Psoas muscle (tissue), 8 donors: ENCODE data around the gene GRPR. TPM values are rescaled to one million over a fixed set of nuclear protein-coding genes. Genes with fewer than 3 reads are reported as not detected.

Experiments
- ATAC-seq, 4 donors: fragments of 200-7000 bp; cut with Tn5 transposase; one replicate each; pipeline ENCODE4 v1.9.1; 2020; ENCODE audit warnings: moderate library complexity in 3 of 4, mild to moderate bottlenecking in 2 of 4
- DNase-seq, 2 donors: peaks; one replicate each; pipeline ENCODE4 v3.0.0-alpha.2; 2020
- H3K27ac ChIP-seq: fragments of 200-600 bp; one replicate; pipeline ENCODE4 v1.8.0; 2022
- H3K27me3 ChIP-seq, 3 donors: fragments of 200-600 bp in 1 of 3; one replicate each; pipeline versions ENCODE4 v1.6.1 to v1.8.0; 2013 to 2022; ENCODE audit warnings: low read length in 2 of 3, mild to moderate bottlenecking in 2 of 3, moderate library complexity in 1 of 3; ENCODE audit not compliant: insufficient read depth in 3 of 3
- H3K36me3 ChIP-seq, 2 donors: fragments of 200-600 bp in 1 of 2; one replicate each; pipeline versions ENCODE4 v1.6.1 to v1.8.0; 2013 to 2022; ENCODE audit warnings: low read depth in 1 of 2, mild to moderate bottlenecking in 1 of 2, moderate library complexity in 1 of 2; ENCODE audit not compliant: insufficient read depth in 1 of 2
- H3K4me1 ChIP-seq: fragments of 200-600 bp; one replicate; pipeline ENCODE4 v1.8.0; 2022
- H3K4me3 ChIP-seq: fragments of 200-600 bp; one replicate; pipeline ENCODE4 v1.8.0; 2022; ENCODE audit warnings: mild to moderate bottlenecking
- H3K9me3 ChIP-seq: fragments of 200-600 bp; one replicate; pipeline ENCODE4 v1.8.0; 2022
- WGBS, 3 donors: extraction: QIAGEN DNeasy Blood & Tissue Kit; methylation state at CpG; one replicate each; pipeline versions ENCODE4 v1.1.6 to v1.1.7; 2013; 5-methylcytosine and 5-hydroxymethylcytosine counted together
- intact Hi-C, 2 donors: fragments of 100-400 bp; cut with DNase I; formaldehyde crosslinking; loops; one replicate each; pipeline versions ENCODE4 v1.11.0 to v1.14.2; 2022
- polyA plus RNA-seq, 3 donors: library from polyadenylated mRNA; stranded (reverse); fragments of 200-250 nt; gene quantifications; one replicate each; pipeline ENCODE4 v1.2.3, GENCODE V29; 2013
- total RNA-seq, 4 donors: library from RNA; stranded (reverse); fragmentation: NEBNext Ultra II Directional in 2 of 4; extraction: Animal tissue kit (Norgen Biotek cat#: 25700) in 2 of 4; gene quantifications; one replicate each; pipeline versions ENCODE4 v1.2.1 to v1.2.4, GENCODE V29; 2021 to 2023
- TF ChIP-seq, protein P1 (sequence below): fragments of 200-600 bp; IDR thresholded peaks from one replicate; pipeline ENCODE4 v1.8.0; 2022; ENCODE audit warnings: antibody characterized with exemption
- donor health status: healthy with polysubstance abuse.
- donor health status: DM: no; HTN: no; CAD: no; lungs with moderate emphysema.
- donor health status: Bipolar disorder and iron deficiency.
- donor health status: healthy.
- donor health status: DM: yes; HTN: yes; CAD: no.
- donor health status: DM: no; HTN: no; CAD: no.
- donor health status: DM: no; HTN: no; CAD: no.
- donor health status: DM: yes; HTN: yes; CAD: no.

The GRPR gene
- total and polyA plus RNA-seq, 7 donors = 0.05 to 0.60 (median 0.33) TPM; not detected in 1

DNA sequence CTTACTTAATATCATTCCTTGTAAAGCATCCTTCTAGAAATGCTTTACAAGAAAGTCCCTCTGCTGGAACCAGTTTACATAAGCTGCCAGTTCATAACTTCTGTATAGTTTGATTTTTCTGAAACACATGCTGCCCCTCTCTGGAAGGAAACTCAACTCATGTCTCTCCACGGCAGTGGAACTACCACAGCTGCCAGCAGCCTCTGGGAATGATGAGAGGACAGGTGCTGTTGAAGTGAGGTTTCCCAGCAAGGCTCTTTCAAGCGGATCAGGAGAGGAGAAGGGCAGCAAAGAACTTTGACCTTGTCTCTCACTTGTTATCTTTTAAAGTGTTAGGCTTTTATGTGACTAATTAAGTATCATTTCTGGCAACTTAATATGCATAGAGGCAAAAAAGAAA, 7.3 kb downstream of the GRPR start:
- Histone ChIP-seq H3K36me3 (no peaks in the 10 kb centered on the region), H3K27ac (no peak overlapping the region), H3K4me1 (no peaks in the 10 kb centered on the region), H3K9me3 (no peaks in the 10 kb centered on the region), H3K4me3 (no peak overlapping the region), H3K27me3 (peaks cover 0 to 12% (median 0%) of the 10 kb centered on the region in 3 donors)
- TF ChIP-seq, protein P1, sequence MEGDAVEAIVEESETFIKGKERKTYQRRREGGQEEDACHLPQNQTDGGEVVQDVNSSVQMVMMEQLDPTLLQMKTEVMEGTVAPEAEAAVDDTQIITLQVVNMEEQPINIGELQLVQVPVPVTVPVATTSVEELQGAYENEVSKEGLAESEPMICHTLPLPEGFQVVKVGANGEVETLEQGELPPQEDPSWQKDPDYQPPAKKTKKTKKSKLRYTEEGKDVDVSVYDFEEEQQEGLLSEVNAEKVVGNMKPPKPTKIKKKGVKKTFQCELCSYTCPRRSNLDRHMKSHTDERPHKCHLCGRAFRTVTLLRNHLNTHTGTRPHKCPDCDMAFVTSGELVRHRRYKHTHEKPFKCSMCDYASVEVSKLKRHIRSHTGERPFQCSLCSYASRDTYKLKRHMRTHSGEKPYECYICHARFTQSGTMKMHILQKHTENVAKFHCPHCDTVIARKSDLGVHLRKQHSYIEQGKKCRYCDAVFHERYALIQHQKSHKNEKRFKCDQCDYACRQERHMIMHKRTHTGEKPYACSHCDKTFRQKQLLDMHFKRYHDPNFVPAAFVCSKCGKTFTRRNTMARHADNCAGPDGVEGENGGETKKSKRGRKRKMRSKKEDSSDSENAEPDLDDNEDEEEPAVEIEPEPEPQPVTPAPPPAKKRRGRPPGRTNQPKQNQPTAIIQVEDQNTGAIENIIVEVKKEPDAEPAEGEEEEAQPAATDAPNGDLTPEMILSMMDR = no peak
- DNase-seq = no peak
- ATAC-seq = no peak
- intact Hi-C loops = no loop called here
- 29 to 50% (median 30%) methylated on average over 2 of the region's 2 CpGs for WGBS, 3 donors

DNA sequence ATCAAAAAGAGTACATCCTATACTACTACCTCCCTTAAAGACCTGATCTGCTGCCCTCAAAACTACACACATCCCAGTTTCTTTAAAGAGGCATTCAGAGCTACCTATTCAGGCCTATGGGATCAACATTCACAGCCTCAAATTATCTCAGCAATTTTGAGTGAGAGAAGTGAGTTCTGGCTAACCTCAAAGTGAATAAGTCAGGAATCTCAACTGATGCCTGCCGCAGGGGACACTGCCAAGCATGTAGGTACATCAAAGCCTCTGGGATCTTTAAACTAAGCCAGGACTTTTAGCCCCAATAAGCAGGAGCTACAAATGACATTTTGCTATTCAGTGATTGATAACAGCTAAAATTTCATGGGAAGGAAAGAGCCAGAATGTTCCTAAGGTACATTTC, 11.6 kb downstream of the GRPR start:
- ATAC-seq (no peak), DNase-seq (no peak)
- Histone ChIP-seq H3K36me3 (no peaks in the 10 kb centered on the region), H3K27me3 (peaks cover 0 to 16% (median 0%) of the 10 kb centered on the region in 3 donors), H3K27ac (no peak overlapping the region), H3K4me1 (no peaks in the 10 kb centered on the region), H3K9me3 (no peaks in the 10 kb centered on the region), H3K4me3 (no peak overlapping the region)
- TF ChIP-seq, protein P1 = no peak
- WGBS, 3 donors = 62 to 68% (median 63%) methylated on average over 1 of the region's 1 CpG
- intact Hi-C loops = no loop called here

DNA sequence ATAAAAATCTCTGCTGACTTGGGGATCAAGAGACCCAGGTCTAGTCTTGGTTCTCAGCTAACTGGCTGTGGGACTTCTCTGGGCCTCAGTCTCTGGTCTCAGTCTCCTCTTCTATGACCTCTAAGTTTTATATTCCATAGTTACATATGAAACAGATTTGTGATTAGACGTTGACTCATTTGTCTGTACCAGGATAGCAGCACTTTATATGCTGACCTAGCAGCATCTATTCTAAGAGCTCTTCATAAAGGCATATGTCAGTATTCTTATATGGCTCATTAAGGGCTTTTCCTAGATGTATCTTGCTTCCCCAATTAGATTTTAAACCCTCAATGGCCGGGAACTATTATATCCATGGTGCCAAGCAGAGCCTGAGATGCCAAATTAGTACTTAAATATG, 12.7 kb downstream of the GRPR start:
- no peak for ATAC-seq
- 58 to 77% (median 70%) methylated on average over 2 of the region's 2 CpGs for WGBS, 3 donors
- intact Hi-C loops = no loop called here
- TF ChIP-seq, protein P1 = no peak
- H3K27me3 ChIP-seq = peaks cover 0 to 15% (median 0%) of the 10 kb centered on the region in 3 donors
- H3K36me3 ChIP-seq = no peaks in the 10 kb centered on the region
- no peak overlapping the region for H3K4me3 ChIP-seq
- H3K9me3 ChIP-seq = no peaks in the 10 kb centered on the region
- no peak for DNase-seq
- no peak overlapping the region for H3K27ac ChIP-seq
- no peaks in the 10 kb centered on the region for H3K4me1 ChIP-seq

DNA sequence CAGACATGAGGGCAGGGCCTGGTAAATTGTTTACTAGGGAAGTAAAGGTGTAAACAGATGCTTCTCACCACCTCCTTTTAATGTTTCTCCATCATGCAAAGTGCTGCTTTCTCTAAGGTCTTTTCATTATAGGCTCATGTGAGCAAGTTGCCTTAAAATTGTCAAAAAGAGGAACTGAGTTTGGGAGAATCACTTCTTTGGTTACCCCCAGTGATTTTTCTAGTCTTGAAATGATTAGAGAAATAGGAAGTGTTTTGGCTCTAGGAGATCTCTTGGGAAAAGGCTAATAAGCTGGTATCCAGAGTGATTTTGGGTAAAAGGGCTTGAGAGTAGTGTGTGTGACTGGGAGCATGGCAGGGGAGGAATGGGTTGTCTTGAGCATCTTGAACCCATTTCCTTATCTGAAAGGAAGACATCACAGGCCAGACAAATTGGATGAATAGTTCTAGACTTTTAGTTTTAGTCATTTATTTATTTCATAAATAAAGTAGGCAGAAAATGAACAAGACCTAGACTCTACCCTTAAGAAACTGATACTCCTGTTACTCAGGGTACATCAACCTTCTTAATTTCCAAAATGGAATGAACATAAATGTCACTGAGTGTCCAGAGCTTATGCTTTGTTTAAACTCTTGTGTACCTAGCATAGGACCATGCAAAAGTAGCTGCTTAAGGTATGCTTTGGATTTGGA, 14.2 kb downstream of the GRPR start:
- no peaks in the 10 kb centered on the region for H3K36me3 ChIP-seq
- intact Hi-C loops = no loop called here
- H3K9me3 ChIP-seq = no peaks in the 10 kb centered on the region
- ATAC-seq (no peak), DNase-seq (no peak)
- H3K27ac ChIP-seq = no peak overlapping the region
- TF ChIP-seq, protein P1 = no peak
- no peak overlapping the region for H3K4me3 ChIP-seq
- H3K4me1 ChIP-seq = no peaks in the 10 kb centered on the region
- H3K27me3 ChIP-seq = peaks cover 0 to 19% (median 0%) of the 10 kb centered on the region in 3 donors

GRCh38 chrX:16138108-16138427, 14.7 kb downstream of the GRPR start:
- TF ChIP-seq, protein P1 = no peak
- WGBS, 3 donors = 62 to 86% (median 77%) methylated on average over 1 of the region's 1 CpG

More at GRCh38 chrX:16138108-16138427, 14.7 kb downstream of the GRPR start:
- Histone ChIP-seq H3K9me3 (no peaks in the 10 kb centered on the region), H3K4me3 (no peak overlapping the region), H3K36me3 (no peaks in the 10 kb centered on the region), H3K4me1 (no peaks in the 10 kb centered on the region), H3K27ac (no peak overlapping the region), H3K27me3 (peaks cover 0 to 21% (median 0%) of the 10 kb centered on the region in 3 donors)
- intact Hi-C loops = no loop called here
- DNase-seq (no peak), ATAC-seq (no peak)
